NCI-H2196 treated with DMSO at 0.1 percent for 48 hours (cell line): ENCODE results near the gene CHRD.
"Not testable (repeated sequence)": the region's sequence is repeated elsewhere in the genome, so short reads cannot be mapped to it uniquely, and the experiment has no call there.

ENCODE experiments used
- DNase-seq: peaks from one replicate; lab custom pipeline; 2025; ENCODE audit not compliant: unreplicated experiment; lab: John Stamatoyannopoulos, UW

Gene CHRD

DNA sequence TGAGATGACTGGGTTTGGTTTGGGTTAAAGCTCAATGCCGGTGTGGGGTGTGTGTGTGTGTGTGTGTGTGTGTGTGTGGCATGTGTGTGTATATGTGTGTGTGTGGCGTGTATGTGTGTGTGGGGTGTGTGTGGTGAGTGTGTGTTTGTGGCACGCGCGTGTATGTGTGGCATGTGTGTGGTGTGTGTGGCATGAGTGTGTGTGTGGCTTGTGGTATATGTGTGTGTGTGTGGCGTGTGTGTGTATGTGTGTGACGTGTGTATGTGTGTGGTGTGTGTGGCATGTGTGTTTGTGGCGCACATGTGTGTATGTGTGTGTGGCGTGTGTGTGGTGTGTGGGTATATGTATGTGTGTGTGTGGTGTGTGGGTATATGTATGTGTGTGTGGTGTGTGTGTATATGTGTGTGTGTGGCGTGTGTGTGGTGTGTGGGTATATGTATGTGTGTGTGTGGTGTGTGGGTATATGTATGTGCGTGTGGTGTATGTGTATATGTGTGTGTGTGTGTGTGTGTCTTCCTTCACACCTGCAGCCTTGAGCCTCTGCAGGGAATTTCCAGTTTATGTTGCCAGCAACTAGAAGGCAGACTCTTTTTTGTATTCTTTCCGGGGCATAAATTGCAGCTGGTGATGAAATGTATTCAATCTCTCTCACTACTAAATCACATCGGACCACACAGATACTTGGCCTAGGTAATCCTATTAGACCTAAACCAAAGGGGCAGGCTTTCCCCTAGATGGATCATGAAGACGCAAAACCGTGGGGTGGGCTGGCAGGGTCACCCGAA lies 34.8 kb downstream of the CHRD start:
- DNase-seq: no peak

DNA sequence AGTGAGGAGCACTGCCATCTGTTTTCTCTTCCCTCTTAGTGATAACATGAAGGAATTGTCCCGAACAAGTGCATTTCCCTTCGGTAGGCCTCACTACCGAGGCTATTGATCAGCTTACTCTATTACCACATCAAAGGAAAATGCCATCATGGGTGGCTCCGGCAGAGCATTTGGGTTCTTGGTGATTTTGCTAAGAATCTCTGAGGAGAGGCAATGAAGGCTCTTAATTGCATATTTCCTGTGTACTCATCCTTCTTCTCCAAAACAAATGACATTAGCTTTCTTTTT lies 35.3 kb downstream of the CHRD start:
- DNase-seq: no peak

DNA sequence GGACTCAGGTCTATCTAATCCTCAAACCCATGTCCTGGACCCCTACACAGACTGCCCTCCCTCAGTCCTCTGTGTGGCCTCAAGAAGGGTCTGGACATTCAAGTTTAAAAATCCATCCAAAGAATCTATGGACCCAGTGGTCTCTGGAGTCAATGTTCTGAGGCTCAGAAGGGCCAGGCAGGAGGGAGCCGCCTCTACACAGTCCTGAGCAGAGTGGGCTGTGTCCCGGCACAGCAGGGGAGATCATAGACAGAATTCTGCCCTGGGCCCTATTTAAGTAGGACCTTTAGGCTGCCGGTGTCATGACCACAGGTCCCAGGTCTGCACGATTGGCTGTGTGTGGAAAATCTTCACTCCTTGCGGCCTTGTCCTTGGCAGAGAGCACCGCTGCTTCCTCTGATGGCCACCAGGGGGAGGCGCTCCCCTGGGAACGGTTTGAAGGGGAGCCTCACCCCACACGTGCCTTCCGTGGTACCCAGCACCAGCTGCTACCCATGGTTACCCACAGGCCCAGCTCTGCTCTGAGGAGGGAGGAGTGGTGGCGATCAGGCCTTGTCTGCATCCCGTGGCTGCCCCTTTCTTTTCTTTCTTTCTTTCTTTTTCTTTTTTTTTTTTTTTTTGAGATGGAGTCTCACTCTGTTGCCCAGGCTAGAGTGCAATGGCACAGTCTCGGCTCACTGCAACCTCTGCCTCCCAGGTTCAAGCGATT lies 37.9 kb downstream of the CHRD start:
- peak; percentile 71 for DNase-seq

DNA sequence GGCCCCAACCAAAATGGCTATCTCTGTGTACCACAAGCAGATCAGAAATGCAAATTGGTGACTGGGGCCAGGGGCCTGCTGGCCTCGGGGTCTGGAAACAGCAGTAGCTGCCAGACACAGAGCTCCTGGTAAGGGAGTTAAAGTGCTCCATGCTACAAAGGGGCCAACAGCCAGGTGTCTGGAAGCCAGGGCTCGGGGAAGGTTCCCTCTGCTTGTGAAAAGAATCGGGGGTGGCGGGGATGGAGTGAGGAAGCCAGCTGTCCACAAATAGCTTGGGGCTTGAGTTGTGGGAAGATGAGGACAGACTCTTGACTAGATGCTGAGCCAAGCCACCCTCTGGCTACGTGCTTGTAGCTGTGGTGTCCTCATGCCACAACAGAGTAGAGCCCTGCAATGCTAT lies 39.3 kb downstream of the CHRD start:
- no peak for DNase-seq

DNA sequence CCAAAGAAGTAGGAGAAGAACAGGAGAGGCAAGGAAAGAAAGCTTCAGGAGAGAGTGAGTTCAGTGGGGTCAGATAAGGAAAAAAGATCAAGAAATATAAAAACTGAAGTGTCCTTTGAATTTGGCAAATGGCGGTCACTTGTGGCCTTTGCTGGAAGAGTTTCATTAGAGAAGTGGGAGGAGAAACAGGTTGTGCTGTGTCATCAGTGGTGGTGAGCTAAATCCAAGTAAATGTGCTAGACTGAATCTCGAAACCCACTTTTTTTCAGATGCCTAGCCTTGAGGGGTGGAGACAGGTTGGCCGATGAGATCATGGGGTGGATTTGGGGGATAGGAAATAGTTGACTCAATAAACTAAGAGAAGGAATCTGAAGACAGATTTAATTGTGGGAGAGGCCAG lies 43.7 kb downstream of the CHRD start:
- no peak for DNase-seq

DNA sequence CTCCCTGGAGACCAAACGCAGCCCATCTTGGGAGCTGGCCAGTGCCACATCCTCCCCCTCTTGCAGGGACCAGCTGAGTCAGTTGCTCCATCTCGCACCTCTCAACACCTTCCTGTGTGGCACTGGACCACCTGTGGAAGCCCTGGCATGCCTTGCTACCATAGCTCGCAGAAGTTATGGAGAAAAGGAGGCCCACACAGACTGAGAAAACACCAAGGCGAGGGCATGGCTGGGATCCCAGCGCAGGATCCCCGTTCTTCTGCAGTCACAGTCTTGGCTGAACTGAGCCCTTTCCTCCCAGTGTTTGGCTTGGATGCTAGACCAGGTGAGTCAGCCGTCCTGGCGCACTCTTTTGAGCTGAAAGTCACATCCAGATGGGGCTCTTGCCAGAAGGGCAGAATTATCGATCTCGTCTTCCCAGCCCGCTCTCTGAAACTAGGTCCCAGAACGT lies 46.9 kb downstream of the CHRD start:
- DNase-seq: no peak

DNA sequence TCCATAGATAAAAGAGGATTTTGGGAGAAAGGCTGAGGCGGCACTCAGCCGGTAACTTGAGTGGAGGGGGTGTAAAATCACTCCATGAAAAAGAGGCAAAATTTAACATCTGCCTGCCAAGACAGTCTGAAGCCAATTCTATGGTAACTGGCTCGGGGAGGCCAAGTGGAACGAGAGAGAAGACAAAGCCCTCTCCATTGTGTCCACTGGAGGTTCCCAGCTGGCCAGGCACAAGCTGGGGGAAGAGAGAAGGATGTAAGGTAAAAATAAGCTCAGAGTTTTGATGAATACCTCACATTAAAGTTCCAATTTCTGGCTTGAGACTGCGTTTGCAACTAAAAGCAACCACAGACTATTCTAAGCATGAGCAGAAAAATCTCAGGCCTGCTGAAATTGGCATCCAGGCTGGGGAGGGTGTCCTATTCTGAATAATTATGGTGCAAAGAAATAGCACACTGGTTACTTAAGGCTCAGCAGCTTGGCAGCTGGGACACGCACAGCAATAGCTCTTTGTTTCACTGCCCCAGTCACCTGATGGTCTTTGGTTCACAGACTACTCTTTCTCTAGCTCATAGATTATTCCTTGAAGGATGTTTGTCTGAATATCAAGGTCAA lies 48.8 kb downstream of the CHRD start:
- no peak for DNase-seq

DNA sequence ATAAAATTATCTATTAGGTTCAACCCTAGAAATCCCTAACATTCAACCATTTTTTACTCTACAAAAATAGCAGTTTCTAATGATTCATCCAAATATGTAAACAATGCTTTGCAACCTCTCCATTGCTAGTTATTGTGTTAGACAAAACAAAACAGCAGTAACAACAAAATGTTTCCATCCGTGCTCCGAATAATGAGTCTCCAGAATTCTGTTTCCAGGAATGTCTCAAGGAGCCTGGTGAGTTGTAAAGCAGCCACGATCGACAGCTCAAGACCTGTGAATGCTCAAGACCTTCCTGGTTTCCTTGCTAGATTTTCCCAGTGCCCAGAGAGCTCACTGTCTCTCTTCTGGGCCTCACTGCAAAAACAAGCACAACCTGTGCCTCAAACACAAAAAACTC lies 49.9 kb downstream of the CHRD start:
- DNase-seq: no peak

DNA sequence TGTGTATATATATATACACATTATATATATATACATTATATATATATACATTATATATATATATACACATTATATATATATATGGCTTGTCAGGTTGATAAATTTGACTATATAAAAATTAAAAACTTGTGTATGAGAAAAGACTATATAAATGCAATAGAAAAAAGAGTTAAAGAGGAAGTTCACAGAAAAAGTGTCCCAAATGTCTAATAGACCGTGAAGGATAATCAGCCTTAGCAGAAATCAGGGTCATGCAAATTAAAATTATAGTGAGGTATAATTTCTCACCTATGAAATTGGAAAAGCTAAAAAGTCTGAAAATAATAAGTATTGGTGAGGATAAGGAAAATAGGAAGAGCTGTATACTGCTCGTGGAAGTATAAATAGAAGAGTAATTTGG lies 51.1 kb downstream of the CHRD start:
- DNase-seq: no peak

DNA sequence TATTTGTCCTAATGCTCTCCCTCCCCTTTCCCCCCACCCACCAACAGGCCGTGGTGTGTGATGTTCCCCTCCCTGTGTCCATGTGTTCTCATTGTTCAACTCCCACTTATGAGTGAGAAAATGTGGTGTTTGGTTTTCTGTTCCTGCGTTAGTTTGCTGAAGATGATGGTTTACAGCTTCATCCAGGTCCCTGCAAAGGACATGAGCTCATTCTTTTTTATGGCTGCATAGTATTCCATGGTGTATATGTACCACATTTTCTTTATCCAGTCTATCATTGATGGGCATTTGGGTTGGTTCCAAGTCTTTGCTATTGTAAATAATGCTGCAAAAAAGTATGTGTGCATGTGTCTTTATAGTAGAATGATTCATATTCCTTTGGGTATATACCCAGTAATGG lies 53.3 kb downstream of the CHRD start:
- DNase-seq: not testable (repeated sequence)

DNA sequence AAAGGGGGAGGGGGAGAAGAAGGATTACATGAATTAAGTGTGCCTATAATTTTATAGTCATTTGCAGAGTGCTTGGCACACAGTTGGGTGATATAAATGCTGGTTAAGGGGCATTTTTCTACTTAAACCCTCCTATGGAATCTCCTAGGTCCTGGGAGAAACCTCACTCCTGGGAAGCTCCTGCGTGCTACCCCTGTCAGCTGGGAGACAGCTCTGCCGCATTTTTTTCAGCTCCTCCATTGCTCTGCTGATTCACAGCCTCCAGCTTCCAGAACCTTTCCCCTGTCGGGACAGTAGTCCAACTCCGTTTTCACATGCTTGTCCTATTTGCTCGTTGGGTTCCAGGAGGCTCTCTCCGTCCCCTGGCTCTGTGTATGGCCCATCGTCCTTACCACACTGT lies 59.2 kb downstream of the CHRD start:
- no peak for DNase-seq
